Measurements from ENCODE around the gene NPAS3. TPM values are rescaled to one million over a fixed set of nuclear protein-coding genes. Genes with fewer than 3 reads are reported as not detected.

NPAS3 gene
- total RNA-seq, 1 donor, result 0.86 TPM

GRCh38 chr14:33401311-33401710 is 462.6 kb downstream of the NPAS3 start:
- no peak for TF ChIP-seq CTCF (IDR thresholded peaks at IDR 0.05; ENCODE audit: insufficient read depth, low read depth, low read length)
- H3K4me3 ChIP-seq (ENCODE audit: low read depth, low read length), result no peak overlapping the region
- no peak for DNase-seq (ENCODE audit: low read depth)

GRCh38 chr14:33402604-33403003 is 463.9 kb downstream of the NPAS3 start:
- no peak for DNase-seq (ENCODE audit: low read depth)
- H3K4me3 ChIP-seq (ENCODE audit: low read depth, low read length), result no peak overlapping the region
- no peak for TF ChIP-seq CTCF (IDR thresholded peaks at IDR 0.05; ENCODE audit: insufficient read depth, low read depth, low read length)

- H3K4me3 ChIP-seq (ENCODE audit: low read depth, low read length), result no peak overlapping the region
- no peak for TF ChIP-seq CTCF (IDR thresholded peaks at IDR 0.05; ENCODE audit: insufficient read depth, low read depth, low read length)
- DNase-seq (ENCODE audit: low read depth), result peak; percentile 76
Observed at GRCh38 chr14:33404054-33404453, 465.4 kb downstream of the NPAS3 start.

GRCh38 chr14:33404964-33405574 is 466.4 kb downstream of the NPAS3 start:
- no peak for DNase-seq (ENCODE audit: low read depth)
- H3K4me3 ChIP-seq (ENCODE audit: low read depth, low read length), result no peak overlapping the region
- no peak for TF ChIP-seq CTCF (IDR thresholded peaks at IDR 0.05; ENCODE audit: insufficient read depth, low read depth, low read length)

GRCh38 chr14:33406766-33407165 is 468.1 kb downstream of the NPAS3 start:
- H3K4me3 ChIP-seq (ENCODE audit: low read depth, low read length), result no peak overlapping the region
- no peak for TF ChIP-seq CTCF (IDR thresholded peaks at IDR 0.05; ENCODE audit: insufficient read depth, low read depth, low read length)
- DNase-seq (ENCODE audit: low read depth), result no peak

GRCh38 chr14:33408291-33408690 is 469.6 kb downstream of the NPAS3 start:
- H3K4me3 ChIP-seq (ENCODE audit: low read depth, low read length), result no peak overlapping the region
- TF ChIP-seq CTCF (IDR thresholded peaks at IDR 0.05; ENCODE audit: insufficient read depth, low read depth, low read length), result no peak
- no peak for DNase-seq (ENCODE audit: low read depth)

GRCh38 chr14:33412450-33412849 is 473.8 kb downstream of the NPAS3 start:
- no peak for DNase-seq (ENCODE audit: low read depth)
- no peak for TF ChIP-seq CTCF (IDR thresholded peaks at IDR 0.05; ENCODE audit: insufficient read depth, low read depth, low read length)
- H3K4me3 ChIP-seq (ENCODE audit: low read depth, low read length), result no peak overlapping the region

All from fibroblast of villous mesenchyme (primary cell).